SW480 (cell line): Measurements from ENCODE around the gene SOS2.
A peak's percentile ranks its signal among the peaks of the same experiment; 100 is the strongest.

Source experiments
- DNase-seq: peaks from one replicate; pipeline ENCODE4 v3.0.0-alpha.2; 2016; ENCODE audit warnings: low spot score

Gene SOS2

GRCh38 chr14:50116181-50116956 lies 115.0 kb downstream of the SOS2 start, which contains the start of gene VCPKMT:
Gene VCPKMT (minus strand): TSS chr14:50116572. CDS start chr14:50116552, 20 bp downstream.
- DNase-seq, result peak; percentile 84

- no peak for DNase-seq
These were observed 117.9 kb downstream of the SOS2 start for GRCh38 chr14:50113381-50114035.

- DNase-seq, result no peak
These were observed 120.9 kb downstream of the SOS2 start for GRCh38 chr14:50110323-50111037.

- DNase-seq, result peak; percentile 13
These were observed 122.0 kb downstream of the SOS2 start for GRCh38 chr14:50109342-50109741.

- no peak for DNase-seq
These were observed 123.5 kb downstream of the SOS2 start for GRCh38 chr14:50107850-50108249.

- DNase-seq, result no peak
These were observed 125.2 kb downstream of the SOS2 start for GRCh38 chr14:50106178-50106577.

- no peak for DNase-seq
These were observed 127.8 kb downstream of the SOS2 start for GRCh38 chr14:50103558-50103957.

- no peak for DNase-seq
These were observed 130.0 kb downstream of the SOS2 start for GRCh38 chr14:50101417-50101816.

- no peak for DNase-seq
These were observed 130.6 kb downstream of the SOS2 start for GRCh38 chr14:50100805-50101204.

GRCh38 chr14:50099335-50099734 lies 132.0 kb downstream of the SOS2 start:
- DNase-seq, result peak; percentile 95

GRCh38 chr14:50095895-50096294 lies 135.5 kb downstream of the SOS2 start:
- no peak for DNase-seq

- DNase-seq, result no peak
These were observed 137.2 kb downstream of the SOS2 start for GRCh38 chr14:50094056-50094755.

GRCh38 chr14:50093496-50093895 lies 137.9 kb downstream of the SOS2 start:
- no peak for DNase-seq

- no peak for DNase-seq
These were observed 139.3 kb downstream of the SOS2 start for GRCh38 chr14:50092006-50092555.

- no peak for DNase-seq
These were observed 140.0 kb downstream of the SOS2 start for GRCh38 chr14:50091240-50091913.

- no peak for DNase-seq
These were observed 142.2 kb downstream of the SOS2 start for GRCh38 chr14:50089208-50089607.

- peak; percentile 50 for DNase-seq
These were observed 142.6 kb downstream of the SOS2 start for GRCh38 chr14:50088731-50089130.

- no peak for DNase-seq
These were observed 143.3 kb downstream of the SOS2 start for GRCh38 chr14:50088117-50088515.

GRCh38 chr14:50087341-50088116 lies 143.8 kb downstream of the SOS2 start:
- DNase-seq, result no peak

- no peak for DNase-seq
These were observed 145.1 kb downstream of the SOS2 start for GRCh38 chr14:50086321-50086711.
